Lower lobe of right lung (tissue), 2 donors: ENCODE measurements around the gene TPM4. TPM values are rescaled to one million over a fixed set of nuclear protein-coding genes. Genes with fewer than 3 reads are reported as not detected.

Experiments used
- ATAC-seq, 2 donors: fragments of 200-7000 bp; cut with Tn5 transposase; one replicate each; pipeline ENCODE4 v1.9.1; 2020 to 2022; ENCODE audit warnings: mild to moderate bottlenecking in 2 of 2, moderate library complexity in 2 of 2
- DNase-seq: peaks from one replicate; pipeline ENCODE4 v3.0.0-alpha.2; 2020
- H3K27ac ChIP-seq: fragments of 200-600 bp; one replicate; pipeline ENCODE4 v1.8.0; 2022
- H3K27me3 ChIP-seq: fragments of 200-600 bp; one replicate; pipeline ENCODE4 v1.8.0; 2022; ENCODE audit warnings: low read depth
- H3K36me3 ChIP-seq: fragments of 200-600 bp; one replicate; pipeline ENCODE4 v1.8.0; 2022; ENCODE audit warnings: mild to moderate bottlenecking
- H3K4me1 ChIP-seq: fragments of 200-600 bp; one replicate; pipeline ENCODE4 v1.8.0; 2022
- H3K4me3 ChIP-seq: fragments of 200-600 bp; one replicate; pipeline ENCODE4 v1.8.0; 2022; ENCODE audit warnings: mild to moderate bottlenecking
- H3K9me3 ChIP-seq: fragments of 200-600 bp; one replicate; pipeline ENCODE4 v1.8.0; 2022
- intact Hi-C: fragments of 100-400 bp; cut with DNase I; formaldehyde crosslinking; loops from one replicate; pipeline ENCODE4 v1.11.0; 2022
- total RNA-seq: library from RNA; stranded (reverse); fragmentation: NEBNext Ultra II Directional; extraction: Animal tissue kit (Norgen Biotek cat#: 25700); gene quantifications from one replicate; pipeline ENCODE4 v1.2.1, GENCODE V29; 2021
- TF ChIP-seq, protein P1 (sequence below): fragments of 200-600 bp; IDR thresholded peaks from one replicate; pipeline ENCODE4 v1.8.0; 2022; ENCODE audit warnings: antibody characterized with exemption, mild to moderate bottlenecking
- donor health status: DM: no; HTN: yes; CAD: no; lungs with severe emphysema.

Gene TPM4
- total RNA-seq, 1 donor from 2014 or later = 319 TPM

DNA sequence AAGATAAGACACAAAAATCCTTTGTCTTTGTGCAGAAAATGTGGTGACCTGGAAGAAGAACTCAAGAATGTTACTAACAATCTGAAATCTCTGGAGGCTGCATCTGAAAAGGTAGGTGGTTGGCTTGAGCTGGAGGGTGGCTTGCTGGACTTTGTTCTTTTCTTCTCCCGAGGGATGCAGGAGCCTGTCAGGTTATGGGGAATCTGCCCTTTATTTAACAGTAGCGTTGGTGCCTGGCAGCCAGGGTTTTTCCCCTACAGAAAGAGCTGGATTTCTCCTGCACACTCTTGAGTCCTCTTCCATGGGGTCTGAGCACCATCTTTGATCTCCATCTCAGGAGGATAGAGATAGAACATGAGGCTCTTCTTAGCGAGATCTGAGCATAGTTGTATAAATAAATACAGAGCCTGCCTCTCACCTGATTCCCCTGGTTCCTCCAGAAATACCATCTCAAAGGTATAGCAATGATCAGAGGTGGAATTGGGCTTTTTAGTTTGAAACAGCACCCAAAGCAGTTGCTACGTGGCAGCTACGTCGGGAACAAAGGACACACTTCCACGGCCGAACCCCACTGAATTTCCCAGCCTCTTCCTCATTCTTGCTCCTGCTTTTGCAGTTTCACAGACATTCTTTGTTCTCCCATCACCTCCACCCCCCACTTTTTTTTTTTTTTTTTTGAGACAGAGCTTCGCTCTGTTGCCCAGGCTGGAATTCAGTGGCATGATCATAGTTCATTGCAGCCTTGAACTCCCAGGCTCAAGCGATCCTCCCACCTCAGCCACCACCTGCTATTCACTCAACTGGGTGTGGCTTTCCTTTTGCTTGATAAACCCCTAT is 12.9 kb downstream of the TPM4 start:
- Histone ChIP-seq H3K36me3 (peaks cover 100% of the 10 kb centered on the region), H3K9me3 (no peaks in the 10 kb centered on the region), H3K4me3 (peak overlapping the region; percentile 30), H3K4me1 (peaks cover 61% of the 10 kb centered on the region), H3K27ac (peak overlapping the region; percentile 75), H3K27me3 (no peaks in the 10 kb centered on the region)
- ATAC-seq (no peak), DNase-seq (no peak)
- intact Hi-C loops = no loop called here
- TF ChIP-seq, protein P1, sequence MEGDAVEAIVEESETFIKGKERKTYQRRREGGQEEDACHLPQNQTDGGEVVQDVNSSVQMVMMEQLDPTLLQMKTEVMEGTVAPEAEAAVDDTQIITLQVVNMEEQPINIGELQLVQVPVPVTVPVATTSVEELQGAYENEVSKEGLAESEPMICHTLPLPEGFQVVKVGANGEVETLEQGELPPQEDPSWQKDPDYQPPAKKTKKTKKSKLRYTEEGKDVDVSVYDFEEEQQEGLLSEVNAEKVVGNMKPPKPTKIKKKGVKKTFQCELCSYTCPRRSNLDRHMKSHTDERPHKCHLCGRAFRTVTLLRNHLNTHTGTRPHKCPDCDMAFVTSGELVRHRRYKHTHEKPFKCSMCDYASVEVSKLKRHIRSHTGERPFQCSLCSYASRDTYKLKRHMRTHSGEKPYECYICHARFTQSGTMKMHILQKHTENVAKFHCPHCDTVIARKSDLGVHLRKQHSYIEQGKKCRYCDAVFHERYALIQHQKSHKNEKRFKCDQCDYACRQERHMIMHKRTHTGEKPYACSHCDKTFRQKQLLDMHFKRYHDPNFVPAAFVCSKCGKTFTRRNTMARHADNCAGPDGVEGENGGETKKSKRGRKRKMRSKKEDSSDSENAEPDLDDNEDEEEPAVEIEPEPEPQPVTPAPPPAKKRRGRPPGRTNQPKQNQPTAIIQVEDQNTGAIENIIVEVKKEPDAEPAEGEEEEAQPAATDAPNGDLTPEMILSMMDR = no peak

DNA sequence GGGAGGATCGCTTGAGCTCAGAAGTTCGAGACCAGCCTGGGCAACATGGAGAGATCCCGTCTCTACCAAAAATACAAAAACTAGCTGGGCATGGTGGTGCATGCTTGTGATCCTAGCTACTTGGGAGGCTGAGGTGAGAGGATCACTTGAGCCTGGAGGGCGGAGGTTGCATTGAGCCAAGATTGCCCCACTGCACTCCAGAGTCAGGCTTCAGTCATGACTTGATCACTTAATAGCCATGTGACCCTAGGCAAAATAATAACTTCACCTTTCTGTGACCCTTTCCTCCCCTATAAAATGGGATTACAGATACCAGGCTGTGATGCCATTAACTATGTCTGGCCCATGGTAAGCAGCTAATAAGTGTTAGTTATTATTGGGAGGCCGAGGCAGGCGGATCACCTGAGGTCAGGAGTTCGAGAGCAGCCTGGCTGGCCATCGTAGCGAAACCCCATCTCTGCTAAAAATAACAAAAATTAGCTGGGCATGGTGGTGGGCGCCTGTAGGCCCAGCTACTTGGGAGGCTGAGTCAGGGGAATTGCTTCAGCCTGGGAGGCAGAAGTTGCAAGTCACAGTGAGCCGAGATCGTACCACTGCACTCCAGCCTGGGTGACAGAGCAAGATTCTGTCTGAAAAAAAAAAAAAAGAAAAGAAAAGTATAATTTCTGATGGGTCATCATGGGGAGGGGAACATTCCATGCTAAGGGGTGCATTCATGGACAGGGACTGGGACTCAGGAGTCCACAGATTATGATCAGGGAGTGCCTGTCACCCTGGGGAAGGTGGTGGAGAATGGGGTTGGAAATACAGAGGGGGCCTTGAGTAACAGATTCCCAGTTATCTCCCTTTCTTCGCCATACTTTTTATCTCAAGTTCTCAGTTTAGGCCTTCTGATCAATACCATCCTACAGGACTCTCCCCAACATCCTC is 15.5 kb downstream of the TPM4 start:
- H3K4me1 ChIP-seq = peaks cover 47% of the 10 kb centered on the region
- no peak overlapping the region for H3K27ac ChIP-seq
- ATAC-seq = no peak

DNA sequence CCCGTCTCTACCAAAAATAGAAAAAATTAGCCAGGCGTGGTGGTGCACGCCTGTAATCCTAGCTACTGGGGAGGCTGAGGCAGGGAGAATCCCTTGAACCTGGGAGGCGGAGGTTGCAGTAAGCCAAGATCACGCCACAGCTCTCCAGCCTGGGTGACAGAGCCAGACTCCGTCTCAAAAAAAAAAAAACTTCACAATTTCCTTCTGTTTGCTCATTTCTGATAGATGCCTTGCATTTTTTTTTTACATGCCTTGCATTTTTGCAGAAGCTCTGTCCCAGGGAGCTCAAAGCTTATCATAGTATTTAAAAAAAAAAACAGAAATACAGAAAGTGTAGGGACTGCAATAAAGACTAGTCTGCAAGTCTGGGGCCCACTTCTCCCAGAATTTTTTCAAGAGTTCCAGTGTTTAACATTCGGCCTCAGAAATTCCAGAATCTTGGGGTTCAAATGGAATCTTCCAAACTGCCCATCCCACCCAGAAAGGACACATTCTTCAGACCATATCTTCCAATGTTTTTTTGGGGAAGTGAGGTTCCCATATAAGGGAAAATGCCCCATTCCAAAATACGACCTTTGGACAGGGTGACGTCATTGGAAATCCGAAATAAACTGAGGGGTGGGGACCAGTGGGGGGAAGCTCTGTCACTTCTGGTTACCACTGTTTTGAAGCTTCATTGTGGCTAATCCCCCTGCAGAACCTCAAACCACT is 18.2 kb downstream of the TPM4 start:
- H3K27me3 ChIP-seq = no peaks in the 10 kb centered on the region
- H3K27ac ChIP-seq = peak overlapping the region; percentile 46
- TF ChIP-seq, protein P1 = no peak
- H3K4me1 ChIP-seq = peaks cover 25% of the 10 kb centered on the region
- intact Hi-C loops = no loop called here
- ATAC-seq = no peak
- H3K4me3 ChIP-seq = no peak overlapping the region
- DNase-seq = no peak
- H3K9me3 ChIP-seq = no peaks in the 10 kb centered on the region
- peaks cover 100% of the 10 kb centered on the region for H3K36me3 ChIP-seq

More for the DNA sequence above, 15.5 kb downstream of the TPM4 start:
- Histone ChIP-seq H3K36me3 (peaks cover 100% of the 10 kb centered on the region), H3K9me3 (no peaks in the 10 kb centered on the region), H3K4me3 (no peak overlapping the region), H3K27me3 (no peaks in the 10 kb centered on the region)
- TF ChIP-seq, protein P1 = no peak
- intact Hi-C loops = no loop called here
- DNase-seq = no peak

DNA sequence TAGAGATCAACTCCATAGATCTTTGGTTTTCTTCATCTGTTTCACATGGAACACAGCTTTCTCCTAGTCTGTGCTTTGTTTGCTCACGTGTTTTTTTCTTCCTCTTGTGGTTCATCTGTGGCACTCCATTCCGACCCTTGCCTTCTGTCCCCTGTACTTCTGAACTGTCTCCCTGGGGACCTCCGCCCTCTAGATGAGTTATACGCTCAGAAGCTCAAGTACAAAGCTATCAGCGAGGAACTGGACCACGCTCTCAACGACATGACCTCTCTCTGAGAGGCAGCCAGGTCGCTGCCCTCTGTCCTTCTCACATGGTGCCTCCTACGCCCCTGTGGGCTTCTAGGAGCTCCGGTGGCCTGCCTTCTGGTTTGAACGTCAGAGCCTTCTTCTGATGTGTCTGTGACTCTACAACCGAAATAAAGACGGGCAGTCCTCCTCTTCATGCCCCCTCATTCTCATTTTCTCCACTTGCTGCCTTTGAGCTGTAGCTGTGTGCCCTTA is 18.8 kb downstream of the TPM4 start:
- Histone ChIP-seq H3K27me3 (no peaks in the 10 kb centered on the region), H3K4me3 (no peak overlapping the region), H3K27ac (no peak overlapping the region), H3K9me3 (no peaks in the 10 kb centered on the region), H3K4me1 (peaks cover 23% of the 10 kb centered on the region), H3K36me3 (peaks cover 100% of the 10 kb centered on the region)
- DNase-seq = no peak
- ATAC-seq = no peak
- intact Hi-C loops = no loop called here
- TF ChIP-seq, protein P1 = no peak
